ENCODE measurements around the gene ATP10B. TPM values are rescaled to one million over a fixed set of nuclear protein-coding genes. Genes with fewer than 3 reads are reported as not detected.

ATP10B gene
- polyA plus RNA-seq, 1 donor from 2014 or later, result 1.9 TPM

- Histone ChIP-seq H3K27me3 (ENCODE audit: insufficient read depth, low read depth, low read length) (no peaks in the 10 kb centered on the region), H3F3A (ENCODE audit: insufficient read depth, low read length, poor library complexity, severe bottlenecking) (no peaks in the 10 kb centered on the region), H3K27ac (ENCODE audit: low read length) (no peak overlapping the region), H3K9ac (ENCODE audit: low read length) (no peak overlapping the region), H2AFZ (ENCODE audit: low read depth, low read length) (no peak overlapping the region), H3K36me3 (ENCODE audit: insufficient read depth, low read length) (no peaks in the 10 kb centered on the region), H3K79me2 (replicated peaks; ENCODE audit: insufficient read depth, low read length) (no peaks in the 10 kb centered on the region), H3K4me2 (ENCODE audit: low read length) (no peak overlapping the region), H3K4me3 (ENCODE audit: low read length) (no peak overlapping the region), H3K9me3 (ENCODE audit: low read length) (no peaks in the 10 kb centered on the region), H4K20me1 (ENCODE audit: insufficient read depth) (no peaks in the 10 kb centered on the region), H3K9me2 (ENCODE audit: insufficient read depth, low read length) (no peaks in the 10 kb centered on the region)
- TF ChIP-seq, protein P1, sequence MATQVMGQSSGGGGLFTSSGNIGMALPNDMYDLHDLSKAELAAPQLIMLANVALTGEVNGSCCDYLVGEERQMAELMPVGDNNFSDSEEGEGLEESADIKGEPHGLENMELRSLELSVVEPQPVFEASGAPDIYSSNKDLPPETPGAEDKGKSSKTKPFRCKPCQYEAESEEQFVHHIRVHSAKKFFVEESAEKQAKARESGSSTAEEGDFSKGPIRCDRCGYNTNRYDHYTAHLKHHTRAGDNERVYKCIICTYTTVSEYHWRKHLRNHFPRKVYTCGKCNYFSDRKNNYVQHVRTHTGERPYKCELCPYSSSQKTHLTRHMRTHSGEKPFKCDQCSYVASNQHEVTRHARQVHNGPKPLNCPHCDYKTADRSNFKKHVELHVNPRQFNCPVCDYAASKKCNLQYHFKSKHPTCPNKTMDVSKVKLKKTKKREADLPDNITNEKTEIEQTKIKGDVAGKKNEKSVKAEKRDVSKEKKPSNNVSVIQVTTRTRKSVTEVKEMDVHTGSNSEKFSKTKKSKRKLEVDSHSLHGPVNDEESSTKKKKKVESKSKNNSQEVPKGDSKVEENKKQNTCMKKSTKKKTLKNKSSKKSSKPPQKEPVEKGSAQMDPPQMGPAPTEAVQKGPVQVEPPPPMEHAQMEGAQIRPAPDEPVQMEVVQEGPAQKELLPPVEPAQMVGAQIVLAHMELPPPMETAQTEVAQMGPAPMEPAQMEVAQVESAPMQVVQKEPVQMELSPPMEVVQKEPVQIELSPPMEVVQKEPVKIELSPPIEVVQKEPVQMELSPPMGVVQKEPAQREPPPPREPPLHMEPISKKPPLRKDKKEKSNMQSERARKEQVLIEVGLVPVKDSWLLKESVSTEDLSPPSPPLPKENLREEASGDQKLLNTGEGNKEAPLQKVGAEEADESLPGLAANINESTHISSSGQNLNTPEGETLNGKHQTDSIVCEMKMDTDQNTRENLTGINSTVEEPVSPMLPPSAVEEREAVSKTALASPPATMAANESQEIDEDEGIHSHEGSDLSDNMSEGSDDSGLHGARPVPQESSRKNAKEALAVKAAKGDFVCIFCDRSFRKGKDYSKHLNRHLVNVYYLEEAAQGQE (IDR thresholded peaks at IDR 0.05; ENCODE audit: borderline replicate concordance), result no peak
- TF ChIP-seq POLR2AphosphoS5 (IDR thresholded peaks at IDR 0.05), result no peak
- TF ChIP-seq SMC3 (conservative IDR thresholded peaks at IDR 0.05; ENCODE audit: poor library complexity), result no peak
- TF ChIP-seq TAF1 (IDR thresholded peaks at IDR 0.05; ENCODE audit: low read depth), result no peak
These were observed 230.5 kb downstream of the ATP10B start for GRCh38 chr5:160621526-160621925.

- Histone ChIP-seq H3K27me3 (ENCODE audit: insufficient read depth, low read depth, low read length) (no peaks in the 10 kb centered on the region), H3K9me2 (ENCODE audit: insufficient read depth, low read length) (no peaks in the 10 kb centered on the region), H2AFZ (ENCODE audit: low read depth, low read length) (no peak overlapping the region), H4K20me1 (ENCODE audit: insufficient read depth) (no peaks in the 10 kb centered on the region), H3K4me2 (ENCODE audit: low read length) (no peak overlapping the region), H3K27ac (ENCODE audit: low read length) (no peak overlapping the region), H3K9me3 (ENCODE audit: low read length) (no peaks in the 10 kb centered on the region), H3K9ac (ENCODE audit: low read length) (no peak overlapping the region), H3F3A (ENCODE audit: insufficient read depth, low read length, poor library complexity, severe bottlenecking) (no peaks in the 10 kb centered on the region), H3K79me2 (replicated peaks; ENCODE audit: insufficient read depth, low read length) (no peaks in the 10 kb centered on the region), H3K36me3 (ENCODE audit: insufficient read depth, low read length) (no peaks in the 10 kb centered on the region), H3K4me3 (ENCODE audit: low read length) (no peak overlapping the region)
- TF ChIP-seq EZH2 (IDR thresholded peaks at IDR 0.05; ENCODE audit: borderline replicate concordance, insufficient read depth, low read length, poor library complexity, severe bottlenecking) (no peak), POLR2AphosphoS5 (IDR thresholded peaks at IDR 0.05) (no peak), TAF1 (IDR thresholded peaks at IDR 0.05; ENCODE audit: low read depth) (no peak), MXI1 (conservative IDR thresholded peaks at IDR 0.05; ENCODE audit: poor library complexity, severe bottlenecking) (no peak), SMC3 (conservative IDR thresholded peaks at IDR 0.05; ENCODE audit: poor library complexity) (no peak), RAD21 (conservative IDR thresholded peaks at IDR 0.05) (no peak), EP300 (conservative IDR thresholded peaks at IDR 0.05; ENCODE audit: poor library complexity, severe bottlenecking) (no peak)
- TF ChIP-seq, protein P2, sequence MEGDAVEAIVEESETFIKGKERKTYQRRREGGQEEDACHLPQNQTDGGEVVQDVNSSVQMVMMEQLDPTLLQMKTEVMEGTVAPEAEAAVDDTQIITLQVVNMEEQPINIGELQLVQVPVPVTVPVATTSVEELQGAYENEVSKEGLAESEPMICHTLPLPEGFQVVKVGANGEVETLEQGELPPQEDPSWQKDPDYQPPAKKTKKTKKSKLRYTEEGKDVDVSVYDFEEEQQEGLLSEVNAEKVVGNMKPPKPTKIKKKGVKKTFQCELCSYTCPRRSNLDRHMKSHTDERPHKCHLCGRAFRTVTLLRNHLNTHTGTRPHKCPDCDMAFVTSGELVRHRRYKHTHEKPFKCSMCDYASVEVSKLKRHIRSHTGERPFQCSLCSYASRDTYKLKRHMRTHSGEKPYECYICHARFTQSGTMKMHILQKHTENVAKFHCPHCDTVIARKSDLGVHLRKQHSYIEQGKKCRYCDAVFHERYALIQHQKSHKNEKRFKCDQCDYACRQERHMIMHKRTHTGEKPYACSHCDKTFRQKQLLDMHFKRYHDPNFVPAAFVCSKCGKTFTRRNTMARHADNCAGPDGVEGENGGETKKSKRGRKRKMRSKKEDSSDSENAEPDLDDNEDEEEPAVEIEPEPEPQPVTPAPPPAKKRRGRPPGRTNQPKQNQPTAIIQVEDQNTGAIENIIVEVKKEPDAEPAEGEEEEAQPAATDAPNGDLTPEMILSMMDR (IDR thresholded peaks at IDR 0.05; ENCODE audit: poor library complexity, severe bottlenecking), result no peak
- TF ChIP-seq, protein P1 (IDR thresholded peaks at IDR 0.05; ENCODE audit: borderline replicate concordance), result no peak
These were observed 231.6 kb downstream of the ATP10B start for GRCh38 chr5:160620401-160620800.

Data from neural cell (in vitro differentiated cells).